Measurements from ENCODE around the gene P2RX2. TPM values are rescaled to one million over a fixed set of nuclear protein-coding genes. Genes with fewer than 3 reads are reported as not detected.

Gene P2RX2
- total RNA-seq, 1 experiment from 2014 or later, result not detected

DNA sequence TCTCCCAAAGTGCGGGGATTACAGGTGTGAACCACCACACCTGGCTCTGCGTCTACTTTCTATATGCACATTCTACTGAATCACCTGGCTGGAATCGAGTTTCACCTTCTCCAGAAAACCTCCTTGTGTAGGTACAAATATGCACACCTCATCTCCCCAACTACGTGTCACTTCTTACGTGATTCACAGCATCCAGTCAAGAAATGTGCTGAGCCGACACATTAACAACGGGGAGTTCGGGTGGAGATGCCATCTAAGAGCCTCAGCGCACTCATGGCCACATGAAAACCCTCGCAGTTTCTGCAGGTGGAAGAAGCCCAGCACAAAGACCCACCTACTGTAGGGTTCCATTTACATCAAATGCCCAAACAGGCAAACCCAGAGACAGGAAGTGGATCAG is 29.3 kb downstream of the P2RX2 start:
- peaks cover 26 to 56% of the 10 kb centered on the region in 2 experiments; a peak in 3 of 4 replicates for H3K36me3 ChIP-seq (ENCODE audit: control insufficient read depth in 1 of 2, insufficient read depth in 2 of 2, low read length in 2 of 2)
- H3K9me2 ChIP-seq (ENCODE audit: insufficient read depth), result no peaks in the 10 kb centered on the region
- H3K9ac ChIP-seq (ENCODE audit: low read length), result no peak overlapping the region
- H3K27ac ChIP-seq (ENCODE audit: low read depth, low read length), result no peak overlapping the region
- no peaks in the 10 kb centered on the region for H3K4me1 ChIP-seq (ENCODE audit: control insufficient read depth in 1 of 2, insufficient read depth in 2 of 2, low read length in 2 of 2)
- H3K27me3 ChIP-seq (ENCODE audit: insufficient read depth, low read length), result no peaks in the 10 kb centered on the region
- H2AFZ ChIP-seq (ENCODE audit: low read depth, low read length, poor library complexity, severe bottlenecking), result no peak overlapping the region
- no peaks in the 10 kb centered on the region for H3K79me2 ChIP-seq (ENCODE audit: insufficient read depth, low read length)
- ChIA-PET POLR2A (no interaction called here), RAD21 (ENCODE audit: low non-redundant PET in 1 of 2, low total read pairs in 2 of 2, uncharacterized antibody in 2 of 2, unreplicated experiment in 2 of 2) (no interaction called here), CTCF (no interaction called here)
- ATAC-seq, result no peak
- no peak overlapping the region for H3K4me2 ChIP-seq (ENCODE audit: low read length)
- no peaks in the 10 kb centered on the region for H3K9me3 ChIP-seq (ENCODE audit: control insufficient read depth in 1 of 2, insufficient read depth in 1 of 2, low read depth in 1 of 2, low read length in 2 of 2)
- TF ChIP-seq EGR1 (IDR thresholded peaks at IDR 0.05; ENCODE audit: low read depth) (no peak), FOSL1 (IDR thresholded peaks at IDR 0.05; ENCODE audit: low read depth) (no peak), YY1 (IDR thresholded peaks at IDR 0.05; ENCODE audit: extremely low read depth, insufficient replicate concordance, low read depth, low read length) (no peak), CBX3 (IDR thresholded peaks at IDR 0.05; ENCODE audit: low read depth) (no peak), ZFX (IDR thresholded peaks at IDR 0.05) (no peak), POLR2AphosphoS5 (IDR thresholded peaks at IDR 0.05; ENCODE audit: low read depth, low read length) (no peak), SP1 (IDR thresholded peaks at IDR 0.05; ENCODE audit: low read depth) (no peak), POLR2A (IDR thresholded peaks at IDR 0.05; ENCODE audit: borderline replicate concordance, extremely low read depth, insufficient read depth, insufficient read length) (no peak), TCF7L2 (IDR thresholded peaks at IDR 0.05; ENCODE audit: borderline replicate concordance, extremely low read depth, insufficient read depth, insufficient read length) (no peak), EZH2phosphoT487 (IDR thresholded peaks at IDR 0.05; ENCODE audit: borderline replicate concordance) (no peak), JUND (IDR thresholded peaks at IDR 0.05) (no peak), ELF1 (IDR thresholded peaks at IDR 0.05; ENCODE audit: borderline replicate concordance, low read depth) (no peak), ZNF274 (IDR thresholded peaks at IDR 0.05; ENCODE audit: low read depth, low read length) (no peak)
- TF ChIP-seq, protein P1, sequence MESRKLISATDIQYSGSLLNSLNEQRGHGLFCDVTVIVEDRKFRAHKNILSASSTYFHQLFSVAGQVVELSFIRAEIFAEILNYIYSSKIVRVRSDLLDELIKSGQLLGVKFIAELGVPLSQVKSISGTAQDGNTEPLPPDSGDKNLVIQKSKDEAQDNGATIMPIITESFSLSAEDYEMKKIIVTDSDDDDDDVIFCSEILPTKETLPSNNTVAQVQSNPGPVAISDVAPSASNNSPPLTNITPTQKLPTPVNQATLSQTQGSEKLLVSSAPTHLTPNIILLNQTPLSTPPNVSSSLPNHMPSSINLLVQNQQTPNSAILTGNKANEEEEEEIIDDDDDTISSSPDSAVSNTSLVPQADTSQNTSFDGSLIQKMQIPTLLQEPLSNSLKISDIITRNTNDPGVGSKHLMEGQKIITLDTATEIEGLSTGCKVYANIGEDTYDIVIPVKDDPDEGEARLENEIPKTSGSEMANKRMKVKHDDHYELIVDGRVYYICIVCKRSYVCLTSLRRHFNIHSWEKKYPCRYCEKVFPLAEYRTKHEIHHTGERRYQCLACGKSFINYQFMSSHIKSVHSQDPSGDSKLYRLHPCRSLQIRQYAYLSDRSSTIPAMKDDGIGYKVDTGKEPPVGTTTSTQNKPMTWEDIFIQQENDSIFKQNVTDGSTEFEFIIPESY (IDR thresholded peaks at IDR 0.05; ENCODE audit: extremely low read depth, insufficient replicate concordance, low read length), result no peak
- TF ChIP-seq, protein P2, sequence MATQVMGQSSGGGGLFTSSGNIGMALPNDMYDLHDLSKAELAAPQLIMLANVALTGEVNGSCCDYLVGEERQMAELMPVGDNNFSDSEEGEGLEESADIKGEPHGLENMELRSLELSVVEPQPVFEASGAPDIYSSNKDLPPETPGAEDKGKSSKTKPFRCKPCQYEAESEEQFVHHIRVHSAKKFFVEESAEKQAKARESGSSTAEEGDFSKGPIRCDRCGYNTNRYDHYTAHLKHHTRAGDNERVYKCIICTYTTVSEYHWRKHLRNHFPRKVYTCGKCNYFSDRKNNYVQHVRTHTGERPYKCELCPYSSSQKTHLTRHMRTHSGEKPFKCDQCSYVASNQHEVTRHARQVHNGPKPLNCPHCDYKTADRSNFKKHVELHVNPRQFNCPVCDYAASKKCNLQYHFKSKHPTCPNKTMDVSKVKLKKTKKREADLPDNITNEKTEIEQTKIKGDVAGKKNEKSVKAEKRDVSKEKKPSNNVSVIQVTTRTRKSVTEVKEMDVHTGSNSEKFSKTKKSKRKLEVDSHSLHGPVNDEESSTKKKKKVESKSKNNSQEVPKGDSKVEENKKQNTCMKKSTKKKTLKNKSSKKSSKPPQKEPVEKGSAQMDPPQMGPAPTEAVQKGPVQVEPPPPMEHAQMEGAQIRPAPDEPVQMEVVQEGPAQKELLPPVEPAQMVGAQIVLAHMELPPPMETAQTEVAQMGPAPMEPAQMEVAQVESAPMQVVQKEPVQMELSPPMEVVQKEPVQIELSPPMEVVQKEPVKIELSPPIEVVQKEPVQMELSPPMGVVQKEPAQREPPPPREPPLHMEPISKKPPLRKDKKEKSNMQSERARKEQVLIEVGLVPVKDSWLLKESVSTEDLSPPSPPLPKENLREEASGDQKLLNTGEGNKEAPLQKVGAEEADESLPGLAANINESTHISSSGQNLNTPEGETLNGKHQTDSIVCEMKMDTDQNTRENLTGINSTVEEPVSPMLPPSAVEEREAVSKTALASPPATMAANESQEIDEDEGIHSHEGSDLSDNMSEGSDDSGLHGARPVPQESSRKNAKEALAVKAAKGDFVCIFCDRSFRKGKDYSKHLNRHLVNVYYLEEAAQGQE (IDR thresholded peaks at IDR 0.05; ENCODE audit: low read depth), result no peak
- TF ChIP-seq, protein P3, sequence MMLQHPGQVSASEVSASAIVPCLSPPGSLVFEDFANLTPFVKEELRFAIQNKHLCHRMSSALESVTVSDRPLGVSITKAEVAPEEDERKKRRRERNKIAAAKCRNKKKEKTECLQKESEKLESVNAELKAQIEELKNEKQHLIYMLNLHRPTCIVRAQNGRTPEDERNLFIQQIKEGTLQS (IDR thresholded peaks at IDR 0.05), result no peak
- TF ChIP-seq, protein P4, sequence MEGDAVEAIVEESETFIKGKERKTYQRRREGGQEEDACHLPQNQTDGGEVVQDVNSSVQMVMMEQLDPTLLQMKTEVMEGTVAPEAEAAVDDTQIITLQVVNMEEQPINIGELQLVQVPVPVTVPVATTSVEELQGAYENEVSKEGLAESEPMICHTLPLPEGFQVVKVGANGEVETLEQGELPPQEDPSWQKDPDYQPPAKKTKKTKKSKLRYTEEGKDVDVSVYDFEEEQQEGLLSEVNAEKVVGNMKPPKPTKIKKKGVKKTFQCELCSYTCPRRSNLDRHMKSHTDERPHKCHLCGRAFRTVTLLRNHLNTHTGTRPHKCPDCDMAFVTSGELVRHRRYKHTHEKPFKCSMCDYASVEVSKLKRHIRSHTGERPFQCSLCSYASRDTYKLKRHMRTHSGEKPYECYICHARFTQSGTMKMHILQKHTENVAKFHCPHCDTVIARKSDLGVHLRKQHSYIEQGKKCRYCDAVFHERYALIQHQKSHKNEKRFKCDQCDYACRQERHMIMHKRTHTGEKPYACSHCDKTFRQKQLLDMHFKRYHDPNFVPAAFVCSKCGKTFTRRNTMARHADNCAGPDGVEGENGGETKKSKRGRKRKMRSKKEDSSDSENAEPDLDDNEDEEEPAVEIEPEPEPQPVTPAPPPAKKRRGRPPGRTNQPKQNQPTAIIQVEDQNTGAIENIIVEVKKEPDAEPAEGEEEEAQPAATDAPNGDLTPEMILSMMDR (IDR thresholded peaks at IDR 0.05 in 2 of 3, conservative IDR thresholded peaks at IDR 0.05 in 1 of 3; ENCODE audit: borderline replicate concordance in 1 of 3, insufficient read depth in 1 of 3, low read depth in 2 of 3, low read length in 2 of 3), result no peak
- BruUV-seq (replicated peaks), result no TSS peak
- H4K20me1 ChIP-seq (ENCODE audit: insufficient read depth), result no peaks in the 10 kb centered on the region
- intact Hi-C loops (cut with micrococcal nuclease), result no loop called here
- H3K4me3 ChIP-seq (replicated peaks in 1 of 2; ENCODE audit: low read depth in 1 of 2, low read length in 2 of 2), result no peak overlapping the region
- DNase-seq (ENCODE audit: low read depth, low spot score), result no peak

All from HCT116 (cell line).